ENCODE results near the gene UNC45B. TPM values are rescaled to one million over a fixed set of nuclear protein-coding genes. Genes with fewer than 3 reads are reported as not detected.

UNC45B gene
- polyA plus RNA-seq, 1 of the 3 experiments (the other 2 are of a cell fraction), result not detected

GRCh38 chr17:35214631-35215273 is 67.1 kb downstream of the UNC45B start:
- POLR2A ChIA-PET, result no interaction called here
- no peak for DNase-seq
- Histone ChIP-seq H3K27me3 (ENCODE audit: insufficient read depth) (peaks cover 30% of the 10 kb centered on the region), H4K20me1 (ENCODE audit: insufficient read depth) (no peaks in the 10 kb centered on the region), H3K4me2 (no peak overlapping the region), H3K9me3 (no peaks in the 10 kb centered on the region), H3K79me2 (ENCODE audit: insufficient read depth) (no peaks in the 10 kb centered on the region), H3K4me3 (ENCODE audit: low read depth in 2 of 2, low read length in 1 of 2) (no peak overlapping the region), H3K27ac (ENCODE audit: low read depth in 2 of 2, low read length in 1 of 2) (no peak overlapping the region), H3K4me1 (ENCODE audit: control insufficient read depth in 1 of 2, insufficient read depth in 2 of 2, low read depth in 1 of 2, low read length in 1 of 2) (no peaks in the 10 kb centered on the region), H3F3A (replicated peaks; ENCODE audit: insufficient read depth) (no peaks in the 10 kb centered on the region), H3K9me2 (no peaks in the 10 kb centered on the region), H3K9ac (no peak overlapping the region), H2AFZ (ENCODE audit: low read depth) (no peak overlapping the region), H3K36me3 (replicated peaks in 1 of 2; ENCODE audit: control insufficient read depth in 1 of 2, insufficient read depth in 2 of 2, low read length in 1 of 2) (no peaks in the 10 kb centered on the region)
- TF ChIP-seq ZBTB33 (IDR thresholded peaks at IDR 0.05; ENCODE audit: borderline replicate concordance, low read depth) (no peak), REST (IDR thresholded peaks at IDR 0.05; ENCODE audit: low read depth, low read length) (no peak), USF2 (IDR thresholded peaks at IDR 0.05; ENCODE audit: borderline replicate concordance, low read depth, low read length) (no peak), MXI1 (IDR thresholded peaks at IDR 0.05; ENCODE audit: low read depth, low read length) (no peak), JUND (IDR thresholded peaks at IDR 0.05) (no peak), POLR2AphosphoS5 (IDR thresholded peaks at IDR 0.05; ENCODE audit: low read depth, low read length) (no peak), SIN3A (IDR thresholded peaks at IDR 0.05; ENCODE audit: borderline replicate concordance, low read depth, low read length) (no peak), CTCF (IDR thresholded peaks at IDR 0.05) (no peak), RAD21 (IDR thresholded peaks at IDR 0.05; ENCODE audit: low read length) (no peak), GABPA (IDR thresholded peaks at IDR 0.05; ENCODE audit: low read depth) (no peak), YY1 (IDR thresholded peaks at IDR 0.05; ENCODE audit: low read depth) (no peak), FOXM1 (IDR thresholded peaks at IDR 0.05; ENCODE audit: low read depth) (no peak), CHD2 (IDR thresholded peaks at IDR 0.05; ENCODE audit: low read length, partially characterized antibody) (no peak), ELF1 (IDR thresholded peaks at IDR 0.05) (no peak), USF1 (IDR thresholded peaks at IDR 0.05; ENCODE audit: borderline replicate concordance, low read depth) (no peak), RXRA (IDR thresholded peaks at IDR 0.05; ENCODE audit: borderline replicate concordance, low read depth) (no peak), IRF3 (IDR thresholded peaks at IDR 0.05; ENCODE audit: low read depth, low read length) (no peak), RFX5 (IDR thresholded peaks at IDR 0.05; ENCODE audit: low read length) (no peak)
- 4% methylated on average over 5 of the region's 5 CpGs for WGBS (ENCODE audit: low lambda C conversion rate)
- CTCF ChIA-PET, result no interaction called here
